CD4-positive, alpha-beta memory T cell (primary cell): ENCODE measurements around the gene MIPEP. TPM values are rescaled to one million over a fixed set of nuclear protein-coding genes. Genes with fewer than 3 reads are reported as not detected.
A peak's percentile ranks its signal among the peaks of the same experiment; 100 is the strongest.

ENCODE experiments used
- CTCF ChIA-PET: fragments of 350-600 bp; sonication (Branson Sonifier 250); formaldehyde crosslinking; loops from one replicate; lab custom pipeline; 2021; ENCODE audit warnings: inconsistent platforms; ENCODE audit not compliant: partially characterized antibody; lab: Charles Lee
- POLR2A ChIA-PET: fragments of 350-600 bp; sonication (Branson Sonifier 250); formaldehyde crosslinking; loops from one replicate; lab custom pipeline; 2021; ENCODE audit not compliant: partially characterized antibody; lab: Charles Lee
- DNase-seq, 5 donors: peaks; one replicate each; pipeline versions ENCODE4 v3.0.0 to v3.0.0-alpha.2; 2020 to 2022; ENCODE audit warnings: mixed read lengths in 1 of 5
- H3K27ac ChIP-seq: one replicate; pipeline ENCODE4 v1.7.0; 2013; ENCODE audit warnings: low read depth, low read length
- H3K27me3 ChIP-seq: 2 replicates; pipeline ENCODE4 v1.7.0; 2013; ENCODE audit warnings: mild to moderate bottlenecking, low read length, moderate library complexity; ENCODE audit not compliant: insufficient read depth
- H3K36me3 ChIP-seq: 2 replicates; pipeline ENCODE4 v1.7.0; 2013; ENCODE audit warnings: mild to moderate bottlenecking, low read length, moderate library complexity; ENCODE audit not compliant: insufficient read depth
- H3K4me1 ChIP-seq: 2 replicates; pipeline ENCODE4 v1.7.0; 2013; ENCODE audit warnings: mild to moderate bottlenecking, low read length, moderate library complexity; ENCODE audit not compliant: insufficient read depth
- H3K4me3 ChIP-seq, 2 donors: one replicate each; pipeline ENCODE4 v1.7.0; 2013; ENCODE audit warnings: low read length in 2 of 2, mild to moderate bottlenecking in 1 of 2
- H3K9me3 ChIP-seq, 2 donors: one replicate each; pipeline ENCODE4 v1.7.0; 2013; ENCODE audit warnings: low read length in 2 of 2, control low read depth in 1 of 2; ENCODE audit not compliant: control insufficient read depth in 1 of 2
- H3K27ac Mint-ChIP-seq, 7 donors: one replicate each; pipeline ENCODE4 v1.8.0; 2020 to 2021; ENCODE audit warnings: mixed read lengths in 7 of 7, mild to moderate bottlenecking in 6 of 7, inconsistent platforms in 3 of 7, moderate library complexity in 3 of 7
- H3K27me3 Mint-ChIP-seq, 2 donors: one replicate each; pipeline ENCODE4 v1.8.0; 2020 to 2021; ENCODE audit warnings: mixed read lengths in 2 of 2
- H3K36me3 Mint-ChIP-seq, 2 donors: one replicate each; pipeline ENCODE4 v1.8.0; 2020 to 2021; ENCODE audit warnings: mixed read lengths in 2 of 2, inconsistent platforms in 1 of 2, mild to moderate bottlenecking in 1 of 2
- H3K4me1 Mint-ChIP-seq, 4 donors: one replicate each; pipeline ENCODE4 v1.8.0; 2020 to 2021; ENCODE audit warnings: mixed read lengths in 4 of 4, mild to moderate bottlenecking in 1 of 4
- H3K4me3 Mint-ChIP-seq, 8 donors: one replicate each; pipeline ENCODE4 v1.8.0; 2020 to 2021; ENCODE audit warnings: mixed read lengths in 8 of 8, mild to moderate bottlenecking in 7 of 8, moderate library complexity in 6 of 8, inconsistent platforms in 3 of 8
- H3K9me3 Mint-ChIP-seq, 8 donors: one replicate each; pipeline ENCODE4 v1.8.0; 2020 to 2021; ENCODE audit warnings: mixed read lengths in 8 of 8, mild to moderate bottlenecking in 5 of 8, inconsistent platforms in 3 of 8, moderate library complexity in 1 of 8
- intact Hi-C: fragments of 100-400 bp; cut with micrococcal nuclease; formaldehyde crosslinking; loops from one replicate; pipeline ENCODE4 v1.15.1; 2023
- polyA plus RNA-seq, 2 donors: library from polyadenylated mRNA; unstranded; fragments of 300-500 nt; fragmentation: Illumina TruSeq; gene quantifications; one replicate each; pipeline ENCODE4 v1.2.3, GENCODE V29; 2021
- total RNA-seq, 2 experiments: library from RNA; stranded (reverse); gene quantifications; one replicate each; pipeline ENCODE4 v1.2.3, GENCODE V29; 2021

MIPEP gene
- total and polyA plus RNA-seq, 4 experiments from 2014 or later = 8.8 to 16.4 (median 12.2) TPM

GRCh38 chr13:23876265-23876664, 12.9 kb downstream of the MIPEP start:
- H3K27me3 ChIP-seq = no peaks in the 10 kb centered on the region
- H3K4me3 Mint-ChIP-seq = no peak overlapping the region
- no peak overlapping the region for H3K27ac ChIP-seq
- peak overlapping the region in 2 of 7 donors; percentile 28 to 32 for H3K27ac Mint-ChIP-seq
- no peak overlapping the region for H3K4me3 ChIP-seq
- peaks cover 5% of the 10 kb centered on the region for H3K36me3 ChIP-seq
- intact Hi-C loops = no loop called here
- ChIA-PET CTCF (no interaction called here), POLR2A (no interaction called here)
- no peaks in the 10 kb centered on the region for H3K27me3 Mint-ChIP-seq
- no peaks in the 10 kb centered on the region for H3K4me1 ChIP-seq
- DNase-seq = no peak
- no peaks in the 10 kb centered on the region for H3K4me1 Mint-ChIP-seq
- no peaks in the 10 kb centered on the region for H3K9me3 Mint-ChIP-seq
- H3K9me3 ChIP-seq = no peaks in the 10 kb centered on the region
- peaks cover 11 to 20% of the 10 kb centered on the region in 2 donors for H3K36me3 Mint-ChIP-seq

GRCh38 chr13:23871616-23872220, 17.5 kb downstream of the MIPEP start:
- ChIA-PET CTCF (interaction anchor here (0.7 to 1.6 kb wide), 4 partner anchors 15 to 404 kb away, joined by 3 to 12 read pairs (median 6); partner anchors contain the start of gene MIPEP), POLR2A (no interaction called here)
- Histone ChIP-seq H3K4me3 (no peak overlapping the region), H3K36me3 (no peaks in the 10 kb centered on the region), H3K9me3 (no peaks in the 10 kb centered on the region), H3K4me1 (no peaks in the 10 kb centered on the region), H3K27me3 (no peaks in the 10 kb centered on the region), H3K27ac (no peak overlapping the region)
- H3K9me3 Mint-ChIP-seq = no peaks in the 10 kb centered on the region
- no peaks in the 10 kb centered on the region for H3K27me3 Mint-ChIP-seq
- H3K4me1 Mint-ChIP-seq = no peaks in the 10 kb centered on the region
- H3K4me3 Mint-ChIP-seq = no peak overlapping the region
- no peak overlapping the region for H3K27ac Mint-ChIP-seq
- H3K36me3 Mint-ChIP-seq = peaks cover 7 to 10% of the 10 kb centered on the region in 2 donors
- DNase-seq = peak in 4 of 5 donors; percentile 11 to 28 (median 20)
- intact Hi-C loops = loop anchor here (1.0 to 5.0 kb wide), 5 partner anchors 128 to 464 kb away; no protein-coding TSS in a partner anchor

GRCh38 chr13:23870356-23871140, 18.7 kb downstream of the MIPEP start:
- Mint-ChIP-seq H3K9me3 (no peaks in the 10 kb centered on the region), H3K4me1 (peaks cover 0 to 3% (median 0%) of the 10 kb centered on the region in 4 donors), H3K27me3 (no peaks in the 10 kb centered on the region), H3K4me3 (no peak overlapping the region), H3K27ac (no peak overlapping the region), H3K36me3 (peaks cover 7 to 14% of the 10 kb centered on the region in 2 donors)
- Histone ChIP-seq H3K9me3 (no peaks in the 10 kb centered on the region), H3K4me3 (no peak overlapping the region), H3K4me1 (no peaks in the 10 kb centered on the region), H3K27ac (no peak overlapping the region), H3K27me3 (no peaks in the 10 kb centered on the region), H3K36me3 (no peaks in the 10 kb centered on the region)
- ChIA-PET CTCF (interaction anchor here (0.8 to 1.3 kb wide), 3 partner anchors 30 to 404 kb away, joined by 3 to 5 read pairs (median 4); no protein-coding TSS in a partner anchor), POLR2A (no interaction called here)
- intact Hi-C loops = loop anchor here (1.0 to 5.0 kb wide), 5 partner anchors 127 to 463 kb away; no protein-coding TSS in a partner anchor
- DNase-seq = peak in 1 of 5 donors; percentile 23

- Histone ChIP-seq H3K9me3 (no peaks in the 10 kb centered on the region), H3K4me1 (no peaks in the 10 kb centered on the region), H3K27ac (no peak overlapping the region), H3K36me3 (no peaks in the 10 kb centered on the region), H3K4me3 (no peak overlapping the region), H3K27me3 (no peaks in the 10 kb centered on the region)
- Mint-ChIP-seq H3K4me1 (peaks cover 0 to 3% (median under 1%) of the 10 kb centered on the region in 4 donors), H3K27me3 (no peaks in the 10 kb centered on the region), H3K27ac (no peak overlapping the region), H3K36me3 (peaks cover 6 to 16% of the 10 kb centered on the region in 2 donors), H3K9me3 (no peaks in the 10 kb centered on the region), H3K4me3 (no peak overlapping the region)
- no peak for DNase-seq
- intact Hi-C loops = no loop called here
- ChIA-PET CTCF (interaction anchor here (0.8 to 1.7 kb wide), 4 partner anchors 290 to 435 kb away, joined by 3 to 5 read pairs (median 5); no protein-coding TSS in a partner anchor), POLR2A (no interaction called here)
These were observed 20.7 kb downstream of the MIPEP start for GRCh38 chr13:23868521-23868920.

- Mint-ChIP-seq H3K27me3 (no peaks in the 10 kb centered on the region), H3K9me3 (no peaks in the 10 kb centered on the region)
These were observed 22.1 kb downstream of the MIPEP start for GRCh38 chr13:23867027-23867491.

GRCh38 chr13:23866420-23867026, 22.7 kb downstream of the MIPEP start:
- H3K27me3 Mint-ChIP-seq = no peaks in the 10 kb centered on the region
- H3K4me1 Mint-ChIP-seq = peaks cover 0 to 3% (median under 1%) of the 10 kb centered on the region in 4 donors

More at GRCh38 chr13:23867027-23867491, 22.1 kb downstream of the MIPEP start:
- H3K27ac ChIP-seq = no peak overlapping the region
- H3K27me3 ChIP-seq = no peaks in the 10 kb centered on the region
- no peaks in the 10 kb centered on the region for H3K9me3 ChIP-seq
- POLR2A ChIA-PET = no interaction called here
- Mint-ChIP-seq H3K27ac (no peak overlapping the region), H3K36me3 (peaks cover 0 to 14% of the 10 kb centered on the region in 2 donors), H3K4me3 (no peak overlapping the region), H3K4me1 (peaks cover 0 to 3% (median under 1%) of the 10 kb centered on the region in 4 donors)
- intact Hi-C loops = no loop called here
- no peak for DNase-seq
- CTCF ChIA-PET = no interaction called here
- H3K4me3 ChIP-seq = no peak overlapping the region
- H3K4me1 ChIP-seq = no peaks in the 10 kb centered on the region
- H3K36me3 ChIP-seq = no peaks in the 10 kb centered on the region

GRCh38 chr13:23865906-23866305, 23.3 kb downstream of the MIPEP start:
- POLR2A ChIA-PET = no interaction called here
- H3K4me3 Mint-ChIP-seq = no peak overlapping the region
- H3K36me3 Mint-ChIP-seq = peaks cover 8 to 22% of the 10 kb centered on the region in 2 donors
- no peak overlapping the region for H3K27ac ChIP-seq
- no peaks in the 10 kb centered on the region for H3K27me3 ChIP-seq
- no peak overlapping the region for H3K4me3 ChIP-seq
- H3K9me3 Mint-ChIP-seq = no peaks in the 10 kb centered on the region
- H3K4me1 ChIP-seq = no peaks in the 10 kb centered on the region
- H3K9me3 ChIP-seq = no peaks in the 10 kb centered on the region
- H3K27me3 Mint-ChIP-seq = no peaks in the 10 kb centered on the region
- no peaks in the 10 kb centered on the region for H3K36me3 ChIP-seq
- DNase-seq = no peak
- H3K27ac Mint-ChIP-seq = peak overlapping the region in 1 of 7 donors; percentile 18
- peaks cover 0 to 3% (median under 1%) of the 10 kb centered on the region in 4 donors for H3K4me1 Mint-ChIP-seq
- intact Hi-C loops = no loop called here
- CTCF ChIA-PET = no interaction called here

More at GRCh38 chr13:23866420-23867026, 22.7 kb downstream of the MIPEP start:
- H3K4me3 ChIP-seq = no peak overlapping the region
- no peak overlapping the region for H3K27ac ChIP-seq
- H3K27ac Mint-ChIP-seq = no peak overlapping the region
- H3K4me1 ChIP-seq = no peaks in the 10 kb centered on the region
- H3K4me3 Mint-ChIP-seq = no peak overlapping the region
- no peaks in the 10 kb centered on the region for H3K9me3 ChIP-seq
- ChIA-PET POLR2A (no interaction called here), CTCF (no interaction called here)
- no peaks in the 10 kb centered on the region for H3K27me3 ChIP-seq
- no peaks in the 10 kb centered on the region for H3K36me3 ChIP-seq
- intact Hi-C loops = no loop called here
- no peak for DNase-seq
- peaks cover 5 to 18% of the 10 kb centered on the region in 2 donors for H3K36me3 Mint-ChIP-seq
- H3K9me3 Mint-ChIP-seq = no peaks in the 10 kb centered on the region
